Activated T-cell treated with anti-CD3 and anti-CD28 coated beads, Interleukin-2, amount 50 U/mL, for 4 hours (primary cell): ENCODE results near the gene FOCAD. TPM values are rescaled to one million over a fixed set of nuclear protein-coding genes. Genes with fewer than 3 reads are reported as not detected.

Source experiments
- ATAC-seq, 2 donors: fragments of 200-7000 bp; cut with Tn5 transposase; one replicate each; pipeline ENCODE4 v1.10.0; 2021
- DNase-seq: peaks from one replicate; pipeline ENCODE4 v3.0.0-alpha.2; 2020
- H3K27me3 Mint-ChIP-seq: one replicate; pipeline ENCODE4 v1.8.0; 2021; ENCODE audit warnings: low read depth, mixed read lengths
- H3K36me3 Mint-ChIP-seq: one replicate; pipeline ENCODE4 v1.8.0; 2022; ENCODE audit warnings: mixed read lengths; ENCODE audit not compliant: insufficient read depth
- H3K4me1 Mint-ChIP-seq: one replicate; pipeline ENCODE4 v1.8.0; 2021; ENCODE audit warnings: low read depth, mixed read lengths
- H3K4me3 Mint-ChIP-seq: one replicate; pipeline ENCODE4 v1.8.0; 2021; ENCODE audit warnings: mild to moderate bottlenecking, moderate library complexity, mixed read lengths
- H3K9me3 Mint-ChIP-seq: one replicate; pipeline ENCODE4 v1.8.0; 2021; ENCODE audit warnings: mixed read lengths
- total RNA-seq, 3 donors: library from RNA; stranded (reverse); gene quantifications; one replicate each; pipeline ENCODE4 v1.2.1, GENCODE V29; 2021

FOCAD gene
- total RNA-seq, 3 donors from 2014 or later = 15.5 to 19.9 (median 18.6) TPM

DNA sequence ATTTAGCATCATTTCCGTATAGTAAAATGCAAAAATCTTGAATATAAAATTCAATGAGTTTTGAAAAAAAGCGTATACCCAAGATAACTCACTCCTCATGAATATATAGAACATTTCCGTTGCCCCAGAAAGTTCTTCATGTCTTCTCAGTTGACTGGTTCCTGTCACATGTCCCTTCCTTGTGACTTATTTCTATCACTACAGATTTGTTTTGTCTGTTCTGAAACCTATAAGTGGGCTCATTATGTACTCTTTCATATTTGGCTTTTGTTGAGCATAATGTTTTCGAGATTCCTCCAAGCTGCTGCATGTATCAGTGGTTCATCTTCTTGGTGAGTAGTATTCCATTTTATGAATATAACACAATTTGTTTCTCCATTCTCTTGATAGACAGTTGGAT, 358.4 kb downstream of the FOCAD start:
- Mint-ChIP-seq H3K4me3 (no peak overlapping the region), H3K36me3 (no peaks in the 10 kb centered on the region), H3K4me1 (peaks cover 13% of the 10 kb centered on the region), H3K27me3 (no peaks in the 10 kb centered on the region), H3K9me3 (no peaks in the 10 kb centered on the region)
- DNase-seq = no peak
- ATAC-seq = no peak

DNA sequence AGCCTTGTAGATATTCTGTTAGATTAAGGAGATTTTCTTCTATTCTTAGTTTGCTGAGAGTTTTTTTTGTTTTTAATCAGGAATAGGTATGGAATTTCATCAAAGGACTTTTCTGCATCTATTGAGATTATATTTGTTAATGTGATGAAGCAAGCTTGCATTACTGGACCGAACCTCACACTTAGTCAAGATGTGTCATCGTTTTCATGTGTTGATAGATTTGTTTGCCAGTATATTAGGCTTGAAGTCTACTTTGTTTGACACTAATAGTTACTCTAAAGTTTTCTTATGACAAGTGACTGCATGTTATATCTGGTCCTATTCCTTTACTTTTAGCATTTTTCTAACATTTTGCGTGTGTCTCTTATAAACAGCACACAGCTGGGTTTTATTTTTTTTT, 359.8 kb downstream of the FOCAD start:
- no peak for ATAC-seq
- Mint-ChIP-seq H3K4me3 (no peak overlapping the region), H3K27me3 (no peaks in the 10 kb centered on the region), H3K9me3 (no peaks in the 10 kb centered on the region), H3K4me1 (peaks cover 13% of the 10 kb centered on the region), H3K36me3 (no peaks in the 10 kb centered on the region)
- DNase-seq = no peak

Other genes with a start within 250 kb of the FOCAD start
- gene MLLT3, start 61.8 kb upstream of the FOCAD start, total RNA-seq = 10 to 100 TPM; 13.0 to 19.0 (median 14.6) TPM